ENCODE measurements around the gene KIAA0586. TPM values are rescaled to one million over a fixed set of nuclear protein-coding genes. Genes with fewer than 3 reads are reported as not detected.

KIAA0586 gene
- total RNA-seq, 2 donors from 2014 or later = 8.9 to 11.9 TPM

- H3K27ac ChIP-seq = no peak overlapping the region
- TF ChIP-seq CTCF (IDR thresholded peaks at IDR 0.05) = no peak
- H3K4me3 ChIP-seq = no peak overlapping the region
- DNase-seq (ENCODE audit: low spot score) = no peak
- H3K9me3 ChIP-seq = no peaks in the 10 kb centered on the region
- H3K36me3 ChIP-seq = no peaks in the 10 kb centered on the region
- no peaks in the 10 kb centered on the region for H3K4me1 ChIP-seq
- H3K27me3 ChIP-seq = no peaks in the 10 kb centered on the region
Observed at GRCh38 chr14:58593977-58594376, 166.5 kb downstream of the KIAA0586 start.

- H3K36me3 ChIP-seq = no peaks in the 10 kb centered on the region
- H3K9me3 ChIP-seq = no peaks in the 10 kb centered on the region
- DNase-seq (ENCODE audit: low spot score) = no peak
- H3K27me3 ChIP-seq = no peaks in the 10 kb centered on the region
- no peak for TF ChIP-seq CTCF (IDR thresholded peaks at IDR 0.05)
- no peak overlapping the region for H3K4me3 ChIP-seq
- H3K4me1 ChIP-seq = no peaks in the 10 kb centered on the region
- H3K27ac ChIP-seq = no peak overlapping the region
Observed at GRCh38 chr14:58597041-58597440, 169.5 kb downstream of the KIAA0586 start.

GRCh38 chr14:58598028-58598803 lies 170.7 kb downstream of the KIAA0586 start:
- H3K27ac ChIP-seq = no peak overlapping the region
- DNase-seq (ENCODE audit: low spot score) = no peak

GRCh38 chr14:58598804-58599525 lies 171.4 kb downstream of the KIAA0586 start:
- no peak for TF ChIP-seq CTCF (IDR thresholded peaks at IDR 0.05)
- H3K9me3 ChIP-seq = no peaks in the 10 kb centered on the region
- no peaks in the 10 kb centered on the region for H3K36me3 ChIP-seq
- H3K4me3 ChIP-seq = no peak overlapping the region
- H3K4me1 ChIP-seq = no peaks in the 10 kb centered on the region
- no peaks in the 10 kb centered on the region for H3K27me3 ChIP-seq
- DNase-seq (ENCODE audit: low spot score) = no peak
- no peak overlapping the region for H3K27ac ChIP-seq

More at GRCh38 chr14:58598028-58598803, 170.7 kb downstream of the KIAA0586 start:
- H3K9me3 ChIP-seq = no peaks in the 10 kb centered on the region
- no peak overlapping the region for H3K4me3 ChIP-seq
- no peaks in the 10 kb centered on the region for H3K4me1 ChIP-seq
- H3K36me3 ChIP-seq = no peaks in the 10 kb centered on the region
- no peak for TF ChIP-seq CTCF (IDR thresholded peaks at IDR 0.05)
- no peaks in the 10 kb centered on the region for H3K27me3 ChIP-seq

- Histone ChIP-seq H3K9me3 (no peaks in the 10 kb centered on the region), H3K4me3 (no peak overlapping the region), H3K27me3 (no peaks in the 10 kb centered on the region), H3K36me3 (no peaks in the 10 kb centered on the region), H3K27ac (no peak overlapping the region), H3K4me1 (no peaks in the 10 kb centered on the region)
- TF ChIP-seq CTCF (IDR thresholded peaks at IDR 0.05) = no peak
- no peak for DNase-seq (ENCODE audit: low spot score)
Observed at GRCh38 chr14:58599707-58600106, 172.2 kb downstream of the KIAA0586 start.

Other genes with a start within 250 kb of the KIAA0586 start
- gene ACTR10, start 227.6 kb upstream of the KIAA0586 start, total RNA-seq = 100 to 1,000 TPM in 1 of 2 donors, 10 to 100 TPM in 1; 55.3 to 109 TPM
- 10 to 100 TPM; 78.9 to 85.3 TPM for gene PSMA3, start 182.9 kb upstream of the KIAA0586 start, total RNA-seq
- gene ARID4A, start 129.2 kb upstream of the KIAA0586 start, total RNA-seq = 10 to 100 TPM in 1 of 2 donors, 1 to 10 TPM in 1; 9.5 to 12.7 TPM
- gene TOMM20L, start 31.8 kb upstream of the KIAA0586 start, total RNA-seq = not detected
- 10 to 100 TPM; 35.4 to 84.5 TPM for gene TIMM9, start 188 bp upstream of the KIAA0586 start, total RNA-seq
- 10 to 100 TPM in 1 of 2 donors, 1 to 10 TPM in 1; 3.5 to 21.2 TPM for gene DACT1, start 210.2 kb downstream of the KIAA0586 start, total RNA-seq

Measured in right atrium auricular region (tissue), 2 donors.